ENCODE data around the gene HCFC1R1. TPM values are rescaled to one million over a fixed set of nuclear protein-coding genes. Genes with fewer than 3 reads are reported as not detected.
"Not testable (repeated sequence)": the region's sequence is repeated elsewhere in the genome, so short reads cannot be mapped to it uniquely, and the experiment has no call there.

HCFC1R1 gene
- 10 to 100 TPM; 54.6 to 90.3 (median 83.2) TPM for total RNA-seq (2021; fragmentation: NEBNext Ultra II Directional; extraction: Animal tissue kit (Norgen Biotek cat#: 25700))
- long read RNA-seq, transcript HCFC1R1-201 (4 exons, 965 nt): major isoform, 18 of 37 reads
- long read RNA-seq, transcript HCFC1R1-208 (2 exons, 1,365 nt): minor isoform, 6 of 37 reads
- long read RNA-seq, partial matches to known transcripts: 9 of 37 reads
- long read RNA-seq, other reads (novel, unspliced or antisense): 0 of 37 reads

DNA sequence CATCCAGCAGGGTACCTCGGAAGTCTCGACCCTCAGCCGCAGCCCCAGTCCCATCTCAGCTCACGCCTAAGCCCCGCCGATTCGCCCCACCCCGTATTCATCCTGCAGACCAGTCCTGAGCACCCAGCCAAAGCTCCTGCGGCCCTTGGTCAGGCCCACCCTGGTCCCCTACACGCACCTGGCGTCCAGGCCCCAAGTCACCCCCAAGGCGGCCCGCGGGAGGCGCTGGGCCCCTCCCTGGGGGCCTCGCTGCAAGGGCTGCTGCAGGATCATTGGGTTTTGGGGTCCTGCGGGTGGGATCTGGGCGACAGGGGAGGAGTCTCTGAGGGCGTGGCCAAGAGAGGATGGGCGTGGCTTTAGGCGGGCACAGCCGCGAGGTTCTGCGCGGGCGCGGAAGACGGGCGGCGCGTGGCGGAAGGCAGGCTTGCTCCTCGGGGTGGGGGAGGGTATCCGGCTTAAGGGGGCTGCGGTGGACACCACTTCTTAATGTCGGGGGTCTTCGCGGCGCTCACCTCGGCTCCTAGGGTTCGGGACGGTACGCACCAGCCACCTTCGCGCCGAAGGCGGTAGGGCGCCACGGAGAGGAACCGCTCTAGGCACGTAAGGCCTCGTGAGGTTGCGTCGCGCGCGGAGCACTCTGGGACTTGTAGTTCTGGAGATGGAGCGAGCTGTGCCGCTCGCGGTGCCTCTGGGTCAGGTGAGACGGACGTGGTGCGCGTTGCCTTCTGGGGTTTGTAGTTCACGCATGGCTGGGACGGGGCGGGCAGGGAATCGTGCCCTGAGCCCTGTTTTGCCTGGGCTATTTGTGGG is at the start of gene HCFC1R1, which contains the start of gene THOC6:
Gene HCFC1R1 (minus strand): TSS at position 274 of the 810 bp plus-strand sequence. CDS start 1 bp downstream, at position 273.
Gene THOC6 (plus strand): TSS at position 367 of the 810 bp plus-strand sequence. CDS start 292 bp downstream, at position 659.
- peak within 1 kb of the TSS; percentile 99 for H3K4me3 Mint-ChIP-seq
- H3K4me1 Mint-ChIP-seq (ENCODE audit: low read depth): peaks cover 33% of the 10 kb centered on the region
- peaks cover 50% of the 10 kb centered on the region for H3K27me3 Mint-ChIP-seq (ENCODE audit: insufficient read depth)
- TF ChIP-seq CTCF (IDR thresholded peaks at IDR 0.05): no peak
- peak; percentile 95 for DNase-seq
- peaks cover 11% of the 10 kb centered on the region for H3K9me3 Mint-ChIP-seq
- H3K36me3 Mint-ChIP-seq (ENCODE audit: low read depth): peaks cover 45% of the 10 kb centered on the region
- H3K27ac Mint-ChIP-seq: peak within 1 kb of the TSS; percentile 98

DNA sequence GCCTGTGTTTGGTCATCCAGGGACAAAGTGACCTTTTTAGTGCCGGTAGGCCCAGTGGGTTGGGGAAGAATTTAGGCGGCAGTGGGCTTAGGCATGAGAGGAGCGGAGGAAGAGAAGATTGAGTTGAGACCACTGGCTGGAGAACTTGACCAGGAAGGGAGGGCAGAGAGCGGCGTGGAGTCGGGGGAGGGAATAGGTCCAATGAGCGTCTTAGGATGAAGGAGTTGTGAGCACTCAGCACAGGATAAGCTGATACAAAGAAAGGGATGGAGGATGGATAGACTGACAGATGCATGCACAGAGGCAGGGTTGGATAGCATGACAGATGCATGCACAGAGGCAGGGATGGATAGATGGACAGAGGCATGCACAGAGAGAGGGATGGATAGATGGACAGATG is 49.7 kb upstream of the HCFC1R1 start:
- H3K27ac Mint-ChIP-seq: no peak overlapping the region
- no peak for TF ChIP-seq CTCF (IDR thresholded peaks at IDR 0.05)
- H3K36me3 Mint-ChIP-seq (ENCODE audit: low read depth): no peaks in the 10 kb centered on the region
- DNase-seq: no peak
- H3K27me3 Mint-ChIP-seq (ENCODE audit: insufficient read depth): peaks cover 39% of the 10 kb centered on the region
- H3K4me3 Mint-ChIP-seq: no peak overlapping the region
- no peaks in the 10 kb centered on the region for H3K4me1 Mint-ChIP-seq (ENCODE audit: low read depth)
- no peaks in the 10 kb centered on the region for H3K9me3 Mint-ChIP-seq

- not testable (repeated sequence) for H3K27ac Mint-ChIP-seq; H3K4me3 Mint-ChIP-seq; H3K36me3 Mint-ChIP-seq (ENCODE audit: low read depth); DNase-seq; H3K4me1 Mint-ChIP-seq (ENCODE audit: low read depth); H3K9me3 Mint-ChIP-seq
- peaks cover 33% of the 10 kb centered on the region for H3K27me3 Mint-ChIP-seq (ENCODE audit: insufficient read depth)
Observed at GRCh38 chr16:3072576-3073263, 49.0 kb upstream of the HCFC1R1 start.

GRCh38 chr16:3072148-3072547 is 48.4 kb upstream of the HCFC1R1 start:
- H3K36me3 Mint-ChIP-seq (ENCODE audit: low read depth); H3K27ac Mint-ChIP-seq; H3K4me1 Mint-ChIP-seq (ENCODE audit: low read depth); H3K4me3 Mint-ChIP-seq; H3K9me3 Mint-ChIP-seq; DNase-seq: not testable (repeated sequence)
- H3K27me3 Mint-ChIP-seq (ENCODE audit: insufficient read depth): peaks cover 30% of the 10 kb centered on the region

- Mint-ChIP-seq H3K4me1 (ENCODE audit: low read depth) (no peaks in the 10 kb centered on the region), H3K9me3 (no peaks in the 10 kb centered on the region), H3K36me3 (ENCODE audit: low read depth) (no peaks in the 10 kb centered on the region), H3K27ac (no peak overlapping the region), H3K27me3 (ENCODE audit: insufficient read depth) (peaks cover 26% of the 10 kb centered on the region), H3K4me3 (no peak overlapping the region)
- no peak for DNase-seq
- TF ChIP-seq CTCF (IDR thresholded peaks at IDR 0.05): no peak
Observed at GRCh38 chr16:3071655-3072054, 47.9 kb upstream of the HCFC1R1 start.

- Mint-ChIP-seq H3K27me3 (ENCODE audit: insufficient read depth) (peaks cover 24% of the 10 kb centered on the region), H3K36me3 (ENCODE audit: low read depth) (no peaks in the 10 kb centered on the region), H3K4me3 (no peak overlapping the region), H3K27ac (no peak overlapping the region), H3K4me1 (ENCODE audit: low read depth) (peaks cover 1% of the 10 kb centered on the region), H3K9me3 (no peaks in the 10 kb centered on the region)
- TF ChIP-seq CTCF (IDR thresholded peaks at IDR 0.05): no peak
- no peak for DNase-seq
Observed at GRCh38 chr16:3070608-3071111, 46.9 kb upstream of the HCFC1R1 start.

DNA sequence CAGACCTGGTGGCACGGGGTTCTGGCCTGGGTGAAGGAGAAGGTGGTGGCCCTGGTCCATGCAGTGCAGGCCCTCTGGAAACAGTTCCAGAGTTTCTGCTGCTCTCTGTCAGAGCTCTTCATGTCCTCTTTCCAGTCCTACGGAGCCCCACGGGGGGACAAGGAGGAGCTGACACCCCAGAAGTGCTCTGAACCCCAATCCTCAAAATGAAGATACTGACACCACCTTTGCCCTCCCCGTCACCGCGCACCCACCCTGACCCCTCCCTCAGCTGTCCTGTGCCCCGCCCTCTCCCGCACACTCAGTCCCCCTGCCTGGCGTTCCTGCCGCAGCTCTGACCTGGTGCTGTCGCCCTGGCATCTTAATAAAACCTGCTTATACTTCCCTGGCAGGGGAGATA is 45.4 kb upstream of the HCFC1R1 start:
- not testable (repeated sequence) for H3K9me3 Mint-ChIP-seq; H3K4me1 Mint-ChIP-seq (ENCODE audit: low read depth); H3K27ac Mint-ChIP-seq; H3K4me3 Mint-ChIP-seq; DNase-seq; H3K36me3 Mint-ChIP-seq (ENCODE audit: low read depth)
- peaks cover 15% of the 10 kb centered on the region for H3K27me3 Mint-ChIP-seq (ENCODE audit: insufficient read depth)
